GM19452 (cell line): ENCODE results near the gene UNK.

Experiments used
- ATAC-seq: cut with Tn5 transposase; IDR thresholded peaks from one replicate; pipeline ENCODE4 v1.9.1; 2021; ENCODE audit not compliant: unreplicated experiment

The UNK gene

GRCh38 chr17:75832164-75832651 is 47.6 kb downstream of the UNK start:
- ATAC-seq, result no peak

- ATAC-seq, result no peak
Measured at GRCh38 chr17:75832652-75833400, 48.2 kb downstream of the UNK start.

GRCh38 chr17:75834279-75834920 is 49.8 kb downstream of the UNK start:
- ATAC-seq, result no peak

GRCh38 chr17:75834928-75835653 is 50.5 kb downstream of the UNK start:
- ATAC-seq, result no peak

GRCh38 chr17:75835654-75835987 is 51.0 kb downstream of the UNK start:
- ATAC-seq, result no peak

- no peak for ATAC-seq
Measured at GRCh38 chr17:75836605-75837004, 52.0 kb downstream of the UNK start.

- no peak for ATAC-seq
Measured at GRCh38 chr17:75837899-75838298, 53.3 kb downstream of the UNK start.

GRCh38 chr17:75838410-75838809 is 53.8 kb downstream of the UNK start:
- ATAC-seq, result no peak

GRCh38 chr17:75839942-75840798 is 55.6 kb downstream of the UNK start:
- ATAC-seq, result no peak

GRCh38 chr17:75840799-75841164 is 56.2 kb downstream of the UNK start:
- no peak for ATAC-seq

GRCh38 chr17:75842411-75842810 is 57.8 kb downstream of the UNK start:
- ATAC-seq, result no peak

GRCh38 chr17:75842963-75843576 is 58.5 kb downstream of the UNK start:
- ATAC-seq, result no peak

- ATAC-seq, result no peak
Measured at GRCh38 chr17:75843577-75844529, 59.2 kb downstream of the UNK start, which contains the start of gene UNC13D. TSS of gene UNC13D (minus strand) at chr17:75844404. CDS start at chr17:75844337, 67 bp downstream.

GRCh38 chr17:75844530-75845057 is 60.0 kb downstream of the UNK start:
- ATAC-seq, result peak; percentile 5

- ATAC-seq, result peak; percentile 71
Measured at GRCh38 chr17:75845058-75845711, 60.6 kb downstream of the UNK start.

GRCh38 chr17:75845933-75846691 is 61.5 kb downstream of the UNK start:
- no peak for ATAC-seq

- no peak for ATAC-seq
Measured at GRCh38 chr17:75846692-75847613, 62.3 kb downstream of the UNK start.
